ENCODE results near the gene C8G.

GRCh38 chr9:136942881-136943230 lies 2.2 kb upstream of the C8G start:
- TF ChIP-seq NFATC3 (CRISPR knock-in tag; IDR thresholded peaks at IDR 0.05) (no peak), ZNF446 (CRISPR knock-in tag; IDR thresholded peaks at IDR 0.05) (no peak), EP300 (IDR thresholded peaks at IDR 0.05; ENCODE audit: low read depth in 2 of 2, low read length in 2 of 2) (no peak), EP300 (CRISPR knock-in tag; IDR thresholded peaks at IDR 0.05; ENCODE audit: borderline replicate concordance) (no peak), SMARCC2 (IDR thresholded peaks at IDR 0.05) (no peak), LRRFIP1 (CRISPR knock-in tag; conservative IDR thresholded peaks at IDR 0.05) (no peak), ZNF747 (CRISPR knock-in tag; IDR thresholded peaks at IDR 0.05; ENCODE audit: borderline replicate concordance) (no peak), EZH2 (conservative IDR thresholded peaks at IDR 0.05; ENCODE audit: low read depth, low read length) (no peak), ZNF709 (CRISPR knock-in tag; IDR thresholded peaks at IDR 0.05) (no peak), YEATS2 (CRISPR knock-in tag; IDR thresholded peaks at IDR 0.05; ENCODE audit: borderline replicate concordance) (no peak), JUNB (CRISPR knock-in tag; IDR thresholded peaks at IDR 0.05; ENCODE audit: borderline replicate concordance) (no peak), TAF15 (IDR thresholded peaks at IDR 0.05; ENCODE audit: low read depth, low read length, poor library complexity, severe bottlenecking) (no peak), SMAD3 (CRISPR knock-in tag; IDR thresholded peaks at IDR 0.05) (no peak)
- TF ChIP-seq, protein P1, sequence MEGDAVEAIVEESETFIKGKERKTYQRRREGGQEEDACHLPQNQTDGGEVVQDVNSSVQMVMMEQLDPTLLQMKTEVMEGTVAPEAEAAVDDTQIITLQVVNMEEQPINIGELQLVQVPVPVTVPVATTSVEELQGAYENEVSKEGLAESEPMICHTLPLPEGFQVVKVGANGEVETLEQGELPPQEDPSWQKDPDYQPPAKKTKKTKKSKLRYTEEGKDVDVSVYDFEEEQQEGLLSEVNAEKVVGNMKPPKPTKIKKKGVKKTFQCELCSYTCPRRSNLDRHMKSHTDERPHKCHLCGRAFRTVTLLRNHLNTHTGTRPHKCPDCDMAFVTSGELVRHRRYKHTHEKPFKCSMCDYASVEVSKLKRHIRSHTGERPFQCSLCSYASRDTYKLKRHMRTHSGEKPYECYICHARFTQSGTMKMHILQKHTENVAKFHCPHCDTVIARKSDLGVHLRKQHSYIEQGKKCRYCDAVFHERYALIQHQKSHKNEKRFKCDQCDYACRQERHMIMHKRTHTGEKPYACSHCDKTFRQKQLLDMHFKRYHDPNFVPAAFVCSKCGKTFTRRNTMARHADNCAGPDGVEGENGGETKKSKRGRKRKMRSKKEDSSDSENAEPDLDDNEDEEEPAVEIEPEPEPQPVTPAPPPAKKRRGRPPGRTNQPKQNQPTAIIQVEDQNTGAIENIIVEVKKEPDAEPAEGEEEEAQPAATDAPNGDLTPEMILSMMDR (CRISPR knock-in tag; IDR thresholded peaks at IDR 0.05) = no peak
